ENCODE data around the gene STRIP2. TPM values are rescaled to one million over a fixed set of nuclear protein-coding genes. Genes with fewer than 3 reads are reported as not detected.

STRIP2 gene
- total RNA-seq, 1 experiment from 2014 or later = 9.1 TPM

DNA sequence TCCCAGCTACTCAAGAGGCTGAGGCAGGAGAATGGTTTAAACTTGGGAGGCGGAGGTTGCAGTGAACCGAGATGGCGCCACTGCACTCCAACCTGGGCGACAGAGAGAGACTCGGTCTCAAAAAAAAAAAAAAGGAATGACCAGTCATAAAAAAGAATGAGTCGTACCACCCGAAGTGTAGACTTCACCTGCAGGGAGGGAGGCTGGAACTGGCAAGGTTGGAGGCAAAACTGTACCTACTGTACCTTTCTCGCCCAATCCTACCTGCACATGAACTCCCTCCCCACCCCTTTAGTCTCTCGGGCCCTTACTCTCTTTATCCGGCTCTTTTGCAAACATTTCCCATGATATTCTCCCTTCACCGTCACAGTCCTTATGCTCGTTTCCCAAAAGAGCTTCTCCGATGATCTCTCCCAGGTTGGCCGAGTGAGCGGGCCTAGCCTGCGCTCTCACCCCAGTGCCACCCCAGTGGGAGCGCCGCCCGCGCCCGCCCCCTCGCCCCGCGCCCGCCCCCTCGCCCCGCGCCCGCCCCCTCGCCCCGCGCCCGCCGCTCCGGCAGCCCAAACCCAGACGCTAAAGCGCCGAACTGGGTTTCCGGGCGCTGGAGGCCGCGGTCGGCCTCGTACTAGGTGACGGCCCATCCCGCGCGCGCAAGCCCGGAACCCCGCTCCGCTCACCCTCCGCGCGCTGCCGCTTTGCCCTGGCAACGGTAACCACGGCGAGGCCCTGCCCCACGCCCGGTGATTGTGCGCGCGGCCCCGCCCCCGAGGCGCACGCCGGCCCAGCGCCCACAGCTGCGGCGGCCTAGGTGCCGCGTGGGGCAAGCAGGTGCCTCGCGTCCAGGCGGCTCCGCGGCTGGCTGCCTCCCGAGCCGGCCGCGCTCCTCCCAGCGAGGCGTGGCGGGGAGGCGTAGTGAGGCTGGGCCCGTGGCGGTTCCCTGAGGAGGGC, 67.8 kb downstream of the STRIP2 start, which contains the start of gene SMKR1:
Gene SMKR1 (plus strand): TSS at position 772 of the 948 bp plus-strand sequence. CDS start 294 bp downstream, outside the sequence.
- peak; percentile 73 for DNase-seq (ENCODE audit: low spot score)
- intact Hi-C loops (cut with micrococcal nuclease; ENCODE audit: unreplicated experiment) = no loop called here
- H3K36me3 ChIP-seq (ENCODE audit: insufficient read depth, low read length, poor library complexity, severe bottlenecking) = no peaks in the 10 kb centered on the region
- H3K27me3 ChIP-seq (replicated peaks; ENCODE audit: insufficient read depth, low read depth, low read length, poor library complexity) = no peaks in the 10 kb centered on the region
- TF ChIP-seq EZH2 (IDR thresholded peaks at IDR 0.05; ENCODE audit: borderline replicate concordance, low read depth, low read length, poor library complexity, severe bottlenecking) = no peak
- TF ChIP-seq, protein P1, sequence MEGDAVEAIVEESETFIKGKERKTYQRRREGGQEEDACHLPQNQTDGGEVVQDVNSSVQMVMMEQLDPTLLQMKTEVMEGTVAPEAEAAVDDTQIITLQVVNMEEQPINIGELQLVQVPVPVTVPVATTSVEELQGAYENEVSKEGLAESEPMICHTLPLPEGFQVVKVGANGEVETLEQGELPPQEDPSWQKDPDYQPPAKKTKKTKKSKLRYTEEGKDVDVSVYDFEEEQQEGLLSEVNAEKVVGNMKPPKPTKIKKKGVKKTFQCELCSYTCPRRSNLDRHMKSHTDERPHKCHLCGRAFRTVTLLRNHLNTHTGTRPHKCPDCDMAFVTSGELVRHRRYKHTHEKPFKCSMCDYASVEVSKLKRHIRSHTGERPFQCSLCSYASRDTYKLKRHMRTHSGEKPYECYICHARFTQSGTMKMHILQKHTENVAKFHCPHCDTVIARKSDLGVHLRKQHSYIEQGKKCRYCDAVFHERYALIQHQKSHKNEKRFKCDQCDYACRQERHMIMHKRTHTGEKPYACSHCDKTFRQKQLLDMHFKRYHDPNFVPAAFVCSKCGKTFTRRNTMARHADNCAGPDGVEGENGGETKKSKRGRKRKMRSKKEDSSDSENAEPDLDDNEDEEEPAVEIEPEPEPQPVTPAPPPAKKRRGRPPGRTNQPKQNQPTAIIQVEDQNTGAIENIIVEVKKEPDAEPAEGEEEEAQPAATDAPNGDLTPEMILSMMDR (conservative IDR thresholded peaks at IDR 0.05; ENCODE audit: low read depth, low read length) = no peak
- POLR2A ChIA-PET (ENCODE audit: low non-redundant PET) = no interaction called here
- BruUV-seq (replicated peaks) = no TSS peak
- H3K4me3 ChIP-seq (ENCODE audit: low read depth, low read length, poor library complexity, severe bottlenecking) = peak within 1 kb of the TSS; percentile 68
- H3K9me3 ChIP-seq (ENCODE audit: low read depth, low read length, poor library complexity, severe bottlenecking) = no peaks in the 10 kb centered on the region
- no peaks in the 10 kb centered on the region for H3K4me1 ChIP-seq (ENCODE audit: insufficient read depth, low read length, poor library complexity, severe bottlenecking)
- CTCF ChIA-PET = interaction anchor here (0.7 kb wide), 1 partner anchor 68 kb away, joined by 4 read pairs; no protein-coding TSS in a partner anchor
- no peak within 1 kb of the TSS for H3K27ac ChIP-seq (ENCODE audit: low read depth, low read length, poor library complexity, severe bottlenecking)

DNA sequence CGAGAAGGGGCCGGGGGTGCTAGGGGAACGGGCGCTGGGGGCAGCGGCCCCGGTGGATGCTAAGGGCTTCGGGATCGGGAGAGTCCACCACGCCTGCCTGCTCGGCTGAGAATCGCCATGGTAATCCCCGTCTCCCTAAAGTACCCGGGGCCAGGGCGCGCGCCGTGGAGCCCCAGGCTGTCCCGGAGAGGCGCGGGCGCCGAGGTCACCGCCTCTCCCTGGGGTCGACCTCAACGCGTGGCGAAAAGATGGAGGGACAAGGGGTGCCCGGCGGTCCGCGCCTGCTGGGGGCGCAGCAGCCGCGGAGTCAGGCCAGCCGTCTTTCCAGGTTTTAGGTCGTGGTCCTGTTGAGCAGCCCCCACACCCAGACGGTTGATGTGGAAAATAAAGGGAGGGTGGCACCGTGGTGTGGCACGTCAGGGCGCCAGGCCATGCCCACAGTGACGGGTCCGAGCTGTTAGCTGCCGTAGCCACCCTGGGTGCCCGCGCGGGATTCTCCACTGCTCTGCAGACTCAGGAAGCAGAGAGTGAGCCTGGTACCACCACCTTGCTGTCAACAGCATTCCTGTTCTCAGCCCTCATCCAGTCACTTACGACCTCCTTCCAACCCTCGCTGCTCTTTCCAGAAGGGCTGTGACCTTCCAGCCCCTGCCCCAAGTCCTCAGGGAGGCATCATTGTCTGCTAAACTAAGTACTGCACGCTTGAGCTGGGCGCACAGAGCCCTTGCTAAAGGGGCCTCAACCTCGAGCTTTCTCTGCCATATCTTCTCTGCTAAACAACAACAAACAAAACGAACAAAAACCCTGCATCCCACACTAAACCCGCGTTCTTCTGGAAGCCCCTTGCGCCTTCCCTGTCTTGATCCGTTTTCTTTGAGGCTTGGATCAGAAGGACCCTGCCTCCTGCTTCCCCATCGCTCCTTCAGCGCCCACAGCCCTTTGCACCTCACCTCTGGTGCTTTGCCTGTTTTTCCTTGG, 68.8 kb downstream of the STRIP2 start:
- no TSS peak for BruUV-seq (replicated peaks)
- intact Hi-C loops (cut with micrococcal nuclease; ENCODE audit: unreplicated experiment) = no loop called here
- TF ChIP-seq, protein P1 (conservative IDR thresholded peaks at IDR 0.05; ENCODE audit: low read depth, low read length) = peak; percentile 15; the same call in 1 of the 2 replicates
- no peak for TF ChIP-seq EZH2 (IDR thresholded peaks at IDR 0.05; ENCODE audit: borderline replicate concordance, low read depth, low read length, poor library complexity, severe bottlenecking)
- Histone ChIP-seq H3K27me3 (replicated peaks; ENCODE audit: insufficient read depth, low read depth, low read length, poor library complexity) (no peaks in the 10 kb centered on the region), H3K4me3 (ENCODE audit: low read depth, low read length, poor library complexity, severe bottlenecking) (peak overlapping the region; percentile 68), H3K36me3 (ENCODE audit: insufficient read depth, low read length, poor library complexity, severe bottlenecking) (no peaks in the 10 kb centered on the region), H3K27ac (ENCODE audit: low read depth, low read length, poor library complexity, severe bottlenecking) (no peak overlapping the region), H3K9me3 (ENCODE audit: low read depth, low read length, poor library complexity, severe bottlenecking) (no peaks in the 10 kb centered on the region), H3K4me1 (ENCODE audit: insufficient read depth, low read length, poor library complexity, severe bottlenecking) (no peaks in the 10 kb centered on the region)
- DNase-seq (ENCODE audit: low spot score) = no peak
- ChIA-PET POLR2A (ENCODE audit: low non-redundant PET) (no interaction called here), CTCF (interaction anchor here (0.7 kb wide), 1 partner anchor 67 kb away, joined by 4 read pairs; no protein-coding TSS in a partner anchor)

DNA sequence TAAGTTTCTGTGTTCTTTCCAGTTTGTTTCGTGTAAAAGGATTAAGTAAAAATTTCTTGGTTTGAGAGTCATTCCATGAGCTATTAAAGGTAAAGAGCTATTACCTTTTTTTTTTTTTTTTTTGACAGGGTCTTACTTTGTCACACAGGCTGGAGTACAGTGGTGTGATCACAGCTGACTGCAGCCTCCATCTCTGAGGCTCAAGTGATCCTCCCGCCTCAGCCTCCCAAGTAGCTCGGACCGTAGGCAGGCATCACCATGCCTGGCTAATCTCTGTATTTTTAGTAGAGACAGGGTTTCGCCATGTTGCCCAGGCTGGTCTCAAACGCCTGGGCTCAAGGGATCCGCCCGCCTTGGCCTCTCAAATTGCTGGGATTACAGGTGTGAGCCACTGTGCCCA, 69.5 kb downstream of the STRIP2 start:
- no peak for DNase-seq (ENCODE audit: low spot score)
- CTCF ChIA-PET = interaction anchor here (0.6 kb wide), 1 partner anchor 32 kb away, joined by 11 read pairs; no protein-coding TSS in a partner anchor
- POLR2A ChIA-PET (ENCODE audit: low non-redundant PET) = no interaction called here
- Histone ChIP-seq H3K27ac (ENCODE audit: low read depth, low read length, poor library complexity, severe bottlenecking) (no peak overlapping the region), H3K4me3 (ENCODE audit: low read depth, low read length, poor library complexity, severe bottlenecking) (no peak overlapping the region), H3K4me1 (ENCODE audit: insufficient read depth, low read length, poor library complexity, severe bottlenecking) (no peaks in the 10 kb centered on the region), H3K9me3 (ENCODE audit: low read depth, low read length, poor library complexity, severe bottlenecking) (no peaks in the 10 kb centered on the region), H3K36me3 (ENCODE audit: insufficient read depth, low read length, poor library complexity, severe bottlenecking) (no peaks in the 10 kb centered on the region), H3K27me3 (replicated peaks; ENCODE audit: insufficient read depth, low read depth, low read length, poor library complexity) (no peaks in the 10 kb centered on the region)
- intact Hi-C loops (cut with micrococcal nuclease; ENCODE audit: unreplicated experiment) = no loop called here
- TF ChIP-seq EZH2 (IDR thresholded peaks at IDR 0.05; ENCODE audit: borderline replicate concordance, low read depth, low read length, poor library complexity, severe bottlenecking) = no peak
- TF ChIP-seq, protein P1 (conservative IDR thresholded peaks at IDR 0.05; ENCODE audit: low read depth, low read length) = no peak
- no TSS peak for BruUV-seq (replicated peaks)
